Vagina (tissue), 2 donors: ENCODE results near the gene ADGRA1. TPM values are rescaled to one million over a fixed set of nuclear protein-coding genes. Genes with fewer than 3 reads are reported as not detected.

Experiments
- DNase-seq, 2 donors: peaks; one replicate each; pipeline ENCODE4 v3.0.0-alpha.2; 2017; ENCODE audit errors: extremely low spot score in 2 of 2
- H3K27ac ChIP-seq: fragments of 200-600 bp; sonication (generic); one replicate; pipeline ENCODE4 v1.5.1; 2019
- H3K27me3 ChIP-seq: fragments of 200-600 bp; sonication (generic); one replicate; pipeline ENCODE4 v1.5.1; 2019
- H3K36me3 ChIP-seq, 2 donors: fragments of 200-600 bp; sonication (generic); one replicate each; pipeline ENCODE4 v1.5.1; 2017 to 2019
- H3K4me1 ChIP-seq: fragments of 200-600 bp; sonication (generic); one replicate; pipeline ENCODE4 v1.5.1; 2019
- H3K4me3 ChIP-seq, 2 donors: fragments of 200-600 bp; sonication (generic); 1 replicate in 1 of 2; 2 replicates in 1 of 2; pipeline ENCODE4 v1.5.1; 2016 to 2019
- H3K9me3 ChIP-seq: fragments of 200-600 bp; sonication (generic); one replicate; pipeline ENCODE4 v1.5.1; 2019
- CTCF ChIP-seq, 3 experiments: fragments of 450-650 bp in 2 of 3; fragments of 200-600 bp in 1 of 3; sonication (generic) in 1 of 3; IDR thresholded peaks; one replicate each; pipeline ENCODE4 v1.5.1; 2017 to 2019; ENCODE audit warnings: antibody characterized with exemption in 3 of 3, mild to moderate bottlenecking in 2 of 3, moderate library complexity in 2 of 3
- POLR2A ChIP-seq, 2 donors: fragments of 450-650 bp; IDR thresholded peaks; one replicate each; pipeline ENCODE4 v1.6.1; 2017; ENCODE audit warnings: antibody characterized with exemption in 2 of 2, mild to moderate bottlenecking in 2 of 2, moderate library complexity in 2 of 2
- POLR2AphosphoS5 ChIP-seq, 2 donors: sonication (generic); formaldehyde crosslinking; IDR thresholded peaks; one replicate each; pipeline ENCODE4 v1.9.0; 2017; ENCODE audit warnings: antibody characterized with exemption in 2 of 2, mild to moderate bottlenecking in 2 of 2, low read depth in 1 of 2; ENCODE audit not compliant: insufficient read depth in 1 of 2
- intact Hi-C: fragments of 100-400 bp; cut with DNase I; formaldehyde crosslinking; loops from one replicate; pipeline ENCODE4 v1.15.1; 2023
- total RNA-seq: library from RNA; depleted of rRNA; stranded (reverse); fragments of >200 nt; gene quantifications from one replicate; pipeline ENCODE4 v1.2.3, GENCODE V29; 2016

The ADGRA1 gene
- total RNA-seq, 1 donor from 2014 or later = 0.49 TPM

- Histone ChIP-seq H3K4me3 (no peak overlapping the region), H3K9me3 (no peaks in the 10 kb centered on the region), H3K27me3 (no peaks in the 10 kb centered on the region), H3K4me1 (no peaks in the 10 kb centered on the region), H3K36me3 (no peaks in the 10 kb centered on the region), H3K27ac (no peak overlapping the region)
- TF ChIP-seq POLR2AphosphoS5 (IDR thresholded peaks at IDR 0.05; ENCODE audit: insufficient read depth in 1 of 2, low read depth in 1 of 2) = no peak
- no peak for TF ChIP-seq POLR2A (IDR thresholded peaks at IDR 0.05)
- no peak for TF ChIP-seq CTCF (IDR thresholded peaks at IDR 0.05)
- no peak for DNase-seq
- intact Hi-C loops = no loop called here
These were observed 25.6 kb upstream of the ADGRA1 start for GRCh38 chr10:133062085-133062484.

GRCh38 chr10:133062635-133063034 is 25.1 kb upstream of the ADGRA1 start:
- DNase-seq = no peak
- intact Hi-C loops = no loop called here

GRCh38 chr10:133067149-133068105 is 20.3 kb upstream of the ADGRA1 start:
- intact Hi-C loops = no loop called here
- DNase-seq = no peak
- Histone ChIP-seq H3K4me3 (no peak overlapping the region), H3K4me1 (no peaks in the 10 kb centered on the region), H3K9me3 (no peaks in the 10 kb centered on the region), H3K27me3 (no peaks in the 10 kb centered on the region), H3K27ac (no peak overlapping the region), H3K36me3 (no peaks in the 10 kb centered on the region)
- TF ChIP-seq POLR2A (IDR thresholded peaks at IDR 0.05) (no peak), CTCF (IDR thresholded peaks at IDR 0.05) (no peak), POLR2AphosphoS5 (IDR thresholded peaks at IDR 0.05; ENCODE audit: insufficient read depth in 1 of 2, low read depth in 1 of 2) (no peak)

More at GRCh38 chr10:133062635-133063034, 25.1 kb upstream of the ADGRA1 start:
- Histone ChIP-seq H3K27ac (no peak overlapping the region), H3K27me3 (no peaks in the 10 kb centered on the region), H3K4me3 (no peak overlapping the region), H3K36me3 (no peaks in the 10 kb centered on the region), H3K4me1 (no peaks in the 10 kb centered on the region), H3K9me3 (no peaks in the 10 kb centered on the region)
- TF ChIP-seq CTCF (IDR thresholded peaks at IDR 0.05) = no peak
- TF ChIP-seq POLR2A (IDR thresholded peaks at IDR 0.05) = no peak
- no peak for TF ChIP-seq POLR2AphosphoS5 (IDR thresholded peaks at IDR 0.05; ENCODE audit: insufficient read depth in 1 of 2, low read depth in 1 of 2)

GRCh38 chr10:133068111-133069032 is 19.4 kb upstream of the ADGRA1 start:
- H3K4me1 ChIP-seq = no peaks in the 10 kb centered on the region
- intact Hi-C loops = no loop called here
- no peaks in the 10 kb centered on the region for H3K36me3 ChIP-seq
- no peak for TF ChIP-seq CTCF (IDR thresholded peaks at IDR 0.05)
- TF ChIP-seq POLR2A (IDR thresholded peaks at IDR 0.05) = no peak
- no peak for TF ChIP-seq POLR2AphosphoS5 (IDR thresholded peaks at IDR 0.05; ENCODE audit: insufficient read depth in 1 of 2, low read depth in 1 of 2)
- no peaks in the 10 kb centered on the region for H3K9me3 ChIP-seq
- H3K27me3 ChIP-seq = no peaks in the 10 kb centered on the region
- DNase-seq = no peak
- no peak overlapping the region for H3K4me3 ChIP-seq
- no peak overlapping the region for H3K27ac ChIP-seq
